DOHH2 (cell line): ENCODE results near the gene THSD7A.

Experiments used
- EZH2phosphoT487 ChIP-seq: fragments of 200-600 bp; sonication (generic); IDR thresholded peaks from 2 replicates; pipeline ENCODE4 v1.6.1; 2017; ENCODE audit warnings: borderline replicate concordance, mild to moderate bottlenecking, antibody characterized with exemption, low read length, moderate library complexity, mixed read lengths
- TF ChIP-seq, protein P1 (sequence below): fragments of 200-600 bp; sonication (generic); IDR thresholded peaks from one replicate; pipeline ENCODE4 v1.5.1; 2014; ENCODE audit warnings: antibody characterized with exemption, mild to moderate bottlenecking, low read depth, low read length; ENCODE audit not compliant: poor library complexity, severe bottlenecking

DNA sequence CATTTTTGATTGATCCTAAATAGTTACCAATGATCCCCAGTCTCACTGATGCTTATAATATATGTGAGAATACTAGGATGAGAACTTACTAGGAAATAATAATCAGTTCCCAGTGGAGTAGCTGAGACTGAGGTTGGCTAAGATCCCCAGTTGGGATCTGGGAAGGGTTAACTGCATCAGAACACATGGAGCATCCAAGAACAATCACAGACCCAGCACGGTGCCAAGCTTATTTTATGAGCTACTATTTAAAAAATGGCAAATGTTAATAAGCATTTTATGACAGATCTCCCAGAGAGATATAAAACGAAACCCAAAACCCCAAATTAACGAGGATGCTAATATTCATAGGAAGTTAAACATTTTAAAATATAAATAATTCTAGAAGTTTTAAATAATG, 379.5 kb downstream of the THSD7A start:
- no peak for TF ChIP-seq EZH2phosphoT487
- TF ChIP-seq, protein P1, sequence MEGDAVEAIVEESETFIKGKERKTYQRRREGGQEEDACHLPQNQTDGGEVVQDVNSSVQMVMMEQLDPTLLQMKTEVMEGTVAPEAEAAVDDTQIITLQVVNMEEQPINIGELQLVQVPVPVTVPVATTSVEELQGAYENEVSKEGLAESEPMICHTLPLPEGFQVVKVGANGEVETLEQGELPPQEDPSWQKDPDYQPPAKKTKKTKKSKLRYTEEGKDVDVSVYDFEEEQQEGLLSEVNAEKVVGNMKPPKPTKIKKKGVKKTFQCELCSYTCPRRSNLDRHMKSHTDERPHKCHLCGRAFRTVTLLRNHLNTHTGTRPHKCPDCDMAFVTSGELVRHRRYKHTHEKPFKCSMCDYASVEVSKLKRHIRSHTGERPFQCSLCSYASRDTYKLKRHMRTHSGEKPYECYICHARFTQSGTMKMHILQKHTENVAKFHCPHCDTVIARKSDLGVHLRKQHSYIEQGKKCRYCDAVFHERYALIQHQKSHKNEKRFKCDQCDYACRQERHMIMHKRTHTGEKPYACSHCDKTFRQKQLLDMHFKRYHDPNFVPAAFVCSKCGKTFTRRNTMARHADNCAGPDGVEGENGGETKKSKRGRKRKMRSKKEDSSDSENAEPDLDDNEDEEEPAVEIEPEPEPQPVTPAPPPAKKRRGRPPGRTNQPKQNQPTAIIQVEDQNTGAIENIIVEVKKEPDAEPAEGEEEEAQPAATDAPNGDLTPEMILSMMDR, result no peak
